ENCODE results near the gene COX5A. TPM values are rescaled to one million over a fixed set of nuclear protein-coding genes. Genes with fewer than 3 reads are reported as not detected.

Gene COX5A
- total and polyA plus RNA-seq, 2 of the 4 experiments (the other 2 are of a cell fraction) = 39.8 to 141 TPM

DNA sequence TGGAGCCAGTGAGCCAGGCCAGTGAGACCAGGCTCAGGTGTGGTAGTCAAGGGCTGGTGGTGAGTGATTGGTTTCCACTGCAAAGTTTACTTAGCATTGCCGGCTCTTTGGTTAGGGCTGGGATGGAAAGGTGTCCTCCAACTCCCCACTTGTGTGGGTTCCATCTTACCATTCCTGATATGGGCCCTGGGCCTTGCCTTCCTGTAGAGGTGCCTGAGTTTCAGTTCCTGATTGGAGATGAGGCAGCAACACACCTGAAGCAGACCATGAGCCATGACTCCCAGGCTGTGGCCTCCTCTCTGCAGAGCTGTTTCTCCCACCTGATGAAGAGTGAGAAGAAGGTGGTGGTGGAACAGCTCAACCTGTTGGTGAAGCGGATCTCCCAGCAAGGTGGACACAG, 44.9 kb downstream of the COX5A start:
- H4K5ac ChIP-seq (ENCODE audit: low read depth, low read length) = no peak overlapping the region
- H2AK5ac ChIP-seq (ENCODE audit: low read depth, low read length) = no peak overlapping the region
- H3K9me1 ChIP-seq (ENCODE audit: insufficient read depth, low read length) = peaks cover 24% of the 10 kb centered on the region
- intact Hi-C loops (cut with micrococcal nuclease) (loop anchor here (5.0 kb wide), 1 partner anchor 51 kb away; the partner anchor contains the start of gene ULK3), in situ Hi-C loops (cut with MboI; ENCODE audit: low sequenced_read_pairs) (no loop called here), dilution Hi-C loops (cut with HindIII; ENCODE audit: low sequenced_read_pairs, unreplicated experiment) (no loop called here)
- no peak overlapping the region for H4K8ac ChIP-seq (ENCODE audit: low read depth in 2 of 2, low read length in 2 of 2)
- no peak overlapping the region for H3K23ac ChIP-seq (ENCODE audit: low read depth, low read length)
- H2BK15ac ChIP-seq (ENCODE audit: low read depth, low read length) = no peak overlapping the region
- POLR2A ChIA-PET (ENCODE audit: unreplicated experiment) = no interaction called here
- no peak overlapping the region for H3K14ac ChIP-seq (replicated peaks; ENCODE audit: low read depth, low read length)
- no TSS peak for BruUV-seq (replicated peaks)
- H3K9ac ChIP-seq (ENCODE audit: low read depth, low read length) = no peak overlapping the region
- no peak for TF ChIP-seq SMC3 (IDR thresholded peaks at IDR 0.05; ENCODE audit: low read depth, low read length)
- no peak for TF ChIP-seq RFX5 (IDR thresholded peaks at IDR 0.05; ENCODE audit: low read depth, low read length)
- TF ChIP-seq NFE2L2 (IDR thresholded peaks at IDR 0.05; ENCODE audit: low read depth, low read length) = no peak
- TF ChIP-seq POLR2A (IDR thresholded peaks at IDR 0.05; ENCODE audit: low read depth, low read length) = no peak
- no peak for TF ChIP-seq MXI1 (IDR thresholded peaks at IDR 0.05; ENCODE audit: borderline replicate concordance, low read depth, low read length)
- no peak for TF ChIP-seq MAFK (IDR thresholded peaks at IDR 0.05; ENCODE audit: low read depth, low read length)
- TF ChIP-seq, protein P1, sequence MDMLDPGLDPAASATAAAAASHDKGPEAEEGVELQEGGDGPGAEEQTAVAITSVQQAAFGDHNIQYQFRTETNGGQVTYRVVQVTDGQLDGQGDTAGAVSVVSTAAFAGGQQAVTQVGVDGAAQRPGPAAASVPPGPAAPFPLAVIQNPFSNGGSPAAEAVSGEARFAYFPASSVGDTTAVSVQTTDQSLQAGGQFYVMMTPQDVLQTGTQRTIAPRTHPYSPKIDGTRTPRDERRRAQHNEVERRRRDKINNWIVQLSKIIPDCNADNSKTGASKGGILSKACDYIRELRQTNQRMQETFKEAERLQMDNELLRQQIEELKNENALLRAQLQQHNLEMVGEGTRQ (IDR thresholded peaks at IDR 0.05; ENCODE audit: low read depth, low read length) = no peak
- no peak for TF ChIP-seq MAZ (IDR thresholded peaks at IDR 0.05; ENCODE audit: borderline replicate concordance, low read depth, low read length)
- no peak for TF ChIP-seq RAD21 (IDR thresholded peaks at IDR 0.05; ENCODE audit: low read length)
- no peak for TF ChIP-seq BHLHE40 (IDR thresholded peaks at IDR 0.05; ENCODE audit: low read depth, low read length)
- TF ChIP-seq, protein P2, sequence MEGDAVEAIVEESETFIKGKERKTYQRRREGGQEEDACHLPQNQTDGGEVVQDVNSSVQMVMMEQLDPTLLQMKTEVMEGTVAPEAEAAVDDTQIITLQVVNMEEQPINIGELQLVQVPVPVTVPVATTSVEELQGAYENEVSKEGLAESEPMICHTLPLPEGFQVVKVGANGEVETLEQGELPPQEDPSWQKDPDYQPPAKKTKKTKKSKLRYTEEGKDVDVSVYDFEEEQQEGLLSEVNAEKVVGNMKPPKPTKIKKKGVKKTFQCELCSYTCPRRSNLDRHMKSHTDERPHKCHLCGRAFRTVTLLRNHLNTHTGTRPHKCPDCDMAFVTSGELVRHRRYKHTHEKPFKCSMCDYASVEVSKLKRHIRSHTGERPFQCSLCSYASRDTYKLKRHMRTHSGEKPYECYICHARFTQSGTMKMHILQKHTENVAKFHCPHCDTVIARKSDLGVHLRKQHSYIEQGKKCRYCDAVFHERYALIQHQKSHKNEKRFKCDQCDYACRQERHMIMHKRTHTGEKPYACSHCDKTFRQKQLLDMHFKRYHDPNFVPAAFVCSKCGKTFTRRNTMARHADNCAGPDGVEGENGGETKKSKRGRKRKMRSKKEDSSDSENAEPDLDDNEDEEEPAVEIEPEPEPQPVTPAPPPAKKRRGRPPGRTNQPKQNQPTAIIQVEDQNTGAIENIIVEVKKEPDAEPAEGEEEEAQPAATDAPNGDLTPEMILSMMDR (conservative IDR thresholded peaks at IDR 0.05; ENCODE audit: low read depth, low read length) = no peak
- TF ChIP-seq FOS (IDR thresholded peaks at IDR 0.05; ENCODE audit: low read depth, low read length) = no peak
- no peak for TF ChIP-seq CHD1 (IDR thresholded peaks at IDR 0.05; ENCODE audit: low read depth, low read length)
- TF ChIP-seq, protein P3, sequence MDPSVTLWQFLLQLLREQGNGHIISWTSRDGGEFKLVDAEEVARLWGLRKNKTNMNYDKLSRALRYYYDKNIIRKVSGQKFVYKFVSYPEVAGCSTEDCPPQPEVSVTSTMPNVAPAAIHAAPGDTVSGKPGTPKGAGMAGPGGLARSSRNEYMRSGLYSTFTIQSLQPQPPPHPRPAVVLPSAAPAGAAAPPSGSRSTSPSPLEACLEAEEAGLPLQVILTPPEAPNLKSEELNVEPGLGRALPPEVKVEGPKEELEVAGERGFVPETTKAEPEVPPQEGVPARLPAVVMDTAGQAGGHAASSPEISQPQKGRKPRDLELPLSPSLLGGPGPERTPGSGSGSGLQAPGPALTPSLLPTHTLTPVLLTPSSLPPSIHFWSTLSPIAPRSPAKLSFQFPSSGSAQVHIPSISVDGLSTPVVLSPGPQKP (IDR thresholded peaks at IDR 0.05; ENCODE audit: borderline replicate concordance, low read depth, low read length) = no peak
- TF ChIP-seq RCOR1 (IDR thresholded peaks at IDR 0.05; ENCODE audit: insufficient replicate concordance, low read length) = no peak
- no peak for TF ChIP-seq CEBPB (IDR thresholded peaks at IDR 0.05; ENCODE audit: low read depth, low read length)
- no peak overlapping the region for H4K91ac ChIP-seq (ENCODE audit: insufficient read depth, low read depth, low read length)
- no peak overlapping the region for H2BK20ac ChIP-seq (ENCODE audit: low read depth, low read length)
- CTCF ChIA-PET = no interaction called here
- H4K20me1 ChIP-seq (ENCODE audit: insufficient read depth, low read length) = no peaks in the 10 kb centered on the region; the same call in 1 of the 2 replicates
- H3K56ac ChIP-seq (ENCODE audit: extremely low read depth, insufficient read depth, low read length) = no peak overlapping the region
- no peak overlapping the region for H3K18ac ChIP-seq (ENCODE audit: low read depth, low read length)
- no peak overlapping the region for H3K4me2 ChIP-seq (ENCODE audit: low read depth, low read length)
- peaks cover 38% of the 10 kb centered on the region for H3K36me3 ChIP-seq (ENCODE audit: control insufficient read depth, insufficient read depth, low read length)
- no peaks in the 10 kb centered on the region for H3K9me3 ChIP-seq (ENCODE audit: control insufficient read depth, insufficient read depth, low read length)
- H2AFZ ChIP-seq (replicated peaks; ENCODE audit: low read length, poor library complexity) = no peak overlapping the region
- no peak overlapping the region for H3K4ac ChIP-seq (ENCODE audit: low read depth, low read length)
- H2AK9ac ChIP-seq (replicated peaks; ENCODE audit: low read depth, low read length, poor library complexity) = peak overlapping the region; percentile 68
- peaks cover 9% of the 10 kb centered on the region for H3K4me1 ChIP-seq (ENCODE audit: control insufficient read depth, insufficient read depth, low read length)
- no peak overlapping the region for H2BK120ac ChIP-seq (ENCODE audit: low read depth, low read length)
- DNase-seq (no peak), ATAC-seq (ENCODE audit: low read depth) (no peak)
- no peak overlapping the region for H2BK5ac ChIP-seq (ENCODE audit: low read depth, low read length, poor library complexity, severe bottlenecking)
- H3K79me1 ChIP-seq (ENCODE audit: low read depth in 1 of 2, low read length in 2 of 2) = peaks cover 19 to 37% of the 10 kb centered on the region in 2 experiments; a peak in 3 of 4 replicates
- H3K27ac ChIP-seq (ENCODE audit: insufficient read depth, low read length) = no peak overlapping the region
- H3K4me3 ChIP-seq (ENCODE audit: insufficient read depth, low read depth, low read length) = no peak overlapping the region
- WGBS, 2 experiments (ENCODE audit: extremely low coverage in 2 of 2, insufficient read length in 1 of 2) = no CpG with 5 or more reads among the region's 2 CpGs
- no peaks in the 10 kb centered on the region for H3K27me3 ChIP-seq (ENCODE audit: control insufficient read depth, insufficient read depth, low read length)
